ENCODE results near the gene HBZ. TPM values are rescaled to one million over a fixed set of nuclear protein-coding genes. Genes with fewer than 3 reads are reported as not detected.
"Not testable (repeated sequence)": the region's sequence is repeated elsewhere in the genome, so short reads cannot be mapped to it uniquely, and the experiment has no call there.

The HBZ gene
- total RNA-seq, 4 donors from 2014 or later = 0.76 TPM; not detected in 3

DNA sequence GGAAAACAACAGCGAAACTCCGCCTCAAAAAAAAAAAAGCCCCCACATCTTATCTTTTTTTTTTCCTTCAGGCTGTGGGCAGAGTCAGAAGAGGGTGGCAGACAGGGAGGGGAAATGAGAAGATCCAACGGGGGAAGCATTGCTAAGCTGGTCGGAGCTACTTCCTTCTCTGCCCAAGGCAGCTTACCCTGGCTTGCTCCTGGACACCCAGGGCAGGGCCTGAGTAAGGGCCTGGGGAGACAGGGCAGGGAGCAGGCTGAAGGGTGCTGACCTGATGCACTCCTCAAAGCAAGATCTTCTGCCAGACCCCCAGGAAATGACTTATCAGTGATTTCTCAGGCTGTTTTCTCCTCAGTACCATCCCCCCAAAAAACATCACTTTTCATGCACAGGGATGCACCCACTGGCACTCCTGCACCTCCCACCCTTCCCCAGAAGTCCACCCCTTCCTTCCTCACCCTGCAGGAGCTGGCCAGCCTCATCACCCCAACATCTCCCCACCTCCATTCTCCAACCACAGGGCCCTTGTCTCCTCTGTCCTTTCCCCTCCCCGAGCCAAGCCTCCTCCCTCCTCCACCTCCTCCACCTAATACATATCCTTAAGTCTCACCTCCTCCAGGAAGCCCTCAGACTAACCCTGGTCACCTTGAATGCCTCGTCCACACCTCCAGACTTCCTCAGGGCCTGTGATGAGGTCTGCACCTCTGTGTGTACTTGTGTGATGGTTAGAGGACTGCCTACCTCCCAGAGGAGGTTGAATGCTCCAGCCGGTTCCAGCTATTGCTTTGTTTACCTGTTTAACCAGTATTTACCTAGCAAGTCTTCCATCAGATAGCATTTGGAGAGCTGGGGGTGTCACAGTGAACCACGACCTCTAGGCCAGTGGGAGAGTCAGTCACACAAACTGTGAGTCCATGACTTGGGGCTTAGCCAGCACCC, 22.8 kb downstream of the HBZ start:
- peaks cover 25 to 47% of the 10 kb centered on the region in 2 donors for H3K27me3 ChIP-seq
- no peaks in the 10 kb centered on the region for H3K36me3 ChIP-seq
- no peak for DNase-seq
- no peak overlapping the region for H3K27ac ChIP-seq
- H3K4me3 ChIP-seq = no peak overlapping the region
- H3K4me1 ChIP-seq = peaks cover 0 to 4% of the 10 kb centered on the region in 2 donors
- intact Hi-C loops (cut with DNase I; ENCODE audit: low total_unique reads) = no loop called here
- no peaks in the 10 kb centered on the region for H3K9me3 ChIP-seq
- TF ChIP-seq, protein P1, sequence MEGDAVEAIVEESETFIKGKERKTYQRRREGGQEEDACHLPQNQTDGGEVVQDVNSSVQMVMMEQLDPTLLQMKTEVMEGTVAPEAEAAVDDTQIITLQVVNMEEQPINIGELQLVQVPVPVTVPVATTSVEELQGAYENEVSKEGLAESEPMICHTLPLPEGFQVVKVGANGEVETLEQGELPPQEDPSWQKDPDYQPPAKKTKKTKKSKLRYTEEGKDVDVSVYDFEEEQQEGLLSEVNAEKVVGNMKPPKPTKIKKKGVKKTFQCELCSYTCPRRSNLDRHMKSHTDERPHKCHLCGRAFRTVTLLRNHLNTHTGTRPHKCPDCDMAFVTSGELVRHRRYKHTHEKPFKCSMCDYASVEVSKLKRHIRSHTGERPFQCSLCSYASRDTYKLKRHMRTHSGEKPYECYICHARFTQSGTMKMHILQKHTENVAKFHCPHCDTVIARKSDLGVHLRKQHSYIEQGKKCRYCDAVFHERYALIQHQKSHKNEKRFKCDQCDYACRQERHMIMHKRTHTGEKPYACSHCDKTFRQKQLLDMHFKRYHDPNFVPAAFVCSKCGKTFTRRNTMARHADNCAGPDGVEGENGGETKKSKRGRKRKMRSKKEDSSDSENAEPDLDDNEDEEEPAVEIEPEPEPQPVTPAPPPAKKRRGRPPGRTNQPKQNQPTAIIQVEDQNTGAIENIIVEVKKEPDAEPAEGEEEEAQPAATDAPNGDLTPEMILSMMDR (IDR thresholded peaks at IDR 0.05) = no peak
- no peak for TF ChIP-seq POLR2A (IDR thresholded peaks at IDR 0.05)

GRCh38 chr16:176006-176405, 23.6 kb downstream of the HBZ start:
- Histone ChIP-seq H3K4me1 (peaks cover 0 to 11% of the 10 kb centered on the region in 2 donors), H3K27me3 (peaks cover 30 to 47% of the 10 kb centered on the region in 2 donors)
- DNase-seq; H3K27ac ChIP-seq; H3K36me3 ChIP-seq; intact Hi-C loops (cut with DNase I; ENCODE audit: low total_unique reads); H3K4me3 ChIP-seq; H3K9me3 ChIP-seq: not testable (repeated sequence)

GRCh38 chr16:176477-177382, 24.3 kb downstream of the HBZ start, which contains the start of gene HBA1:
Gene HBA1, plus strand, starts transcription at chr16:176680. Its CDS starts 37 bp downstream, at chr16:176717.
- H3K4me3 ChIP-seq; DNase-seq; H3K36me3 ChIP-seq; H3K27ac ChIP-seq; H3K9me3 ChIP-seq; intact Hi-C loops (cut with DNase I; ENCODE audit: low total_unique reads): not testable (repeated sequence)
- Histone ChIP-seq H3K4me1 (peaks cover 0 to 15% of the 10 kb centered on the region in 2 donors), H3K27me3 (peaks cover 30 to 41% of the 10 kb centered on the region in 2 donors)

DNA sequence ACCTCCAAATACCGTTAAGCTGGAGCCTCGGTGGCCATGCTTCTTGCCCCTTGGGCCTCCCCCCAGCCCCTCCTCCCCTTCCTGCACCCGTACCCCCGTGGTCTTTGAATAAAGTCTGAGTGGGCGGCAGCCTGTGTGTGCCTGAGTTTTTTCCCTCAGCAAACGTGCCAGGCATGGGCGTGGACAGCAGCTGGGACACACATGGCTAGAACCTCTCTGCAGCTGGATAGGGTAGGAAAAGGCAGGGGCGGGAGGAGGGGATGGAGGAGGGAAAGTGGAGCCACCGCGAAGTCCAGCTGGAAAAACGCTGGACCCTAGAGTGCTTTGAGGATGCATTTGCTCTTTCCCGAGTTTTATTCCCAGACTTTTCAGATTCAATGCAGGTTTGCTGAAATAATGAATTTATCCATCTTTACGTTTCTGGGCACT, 25.0 kb downstream of the HBZ start:
- Histone ChIP-seq H3K9me3 (no peaks in the 10 kb centered on the region), H3K4me3 (no peak overlapping the region), H3K27ac (no peak overlapping the region), H3K36me3 (no peaks in the 10 kb centered on the region), H3K4me1 (peaks cover 0 to 15% of the 10 kb centered on the region in 2 donors), H3K27me3 (peaks cover 30 to 40% of the 10 kb centered on the region in 2 donors)
- intact Hi-C loops (cut with DNase I; ENCODE audit: low total_unique reads) = no loop called here
- no peak for DNase-seq
- TF ChIP-seq, protein P1 (IDR thresholded peaks at IDR 0.05) = no peak
- no peak for TF ChIP-seq POLR2A (IDR thresholded peaks at IDR 0.05)

GRCh38 chr16:177981-178667, 25.7 kb downstream of the HBZ start:
- intact Hi-C loops (cut with DNase I; ENCODE audit: low total_unique reads) = no loop called here

More at GRCh38 chr16:177981-178667, 25.7 kb downstream of the HBZ start:
- Histone ChIP-seq H3K36me3 (no peaks in the 10 kb centered on the region), H3K4me3 (no peak overlapping the region), H3K9me3 (no peaks in the 10 kb centered on the region), H3K4me1 (peaks cover 0 to 15% of the 10 kb centered on the region in 2 donors), H3K27me3 (peaks cover 30 to 40% of the 10 kb centered on the region in 2 donors), H3K27ac (no peak overlapping the region)
- DNase-seq = no peak
- TF ChIP-seq POLR2A (IDR thresholded peaks at IDR 0.05) = no peak
- TF ChIP-seq, protein P1 (IDR thresholded peaks at IDR 0.05) = no peak

Measured in uterus (tissue), 4 donors.